Limb (tissue), 2 donors: ENCODE results near the gene YPEL1.
A peak's percentile ranks its signal among the peaks of the same experiment; 100 is the strongest.

Experiments used
- DNase-seq, 2 donors: peaks; one replicate each; pipeline ENCODE4 v3.0.0-alpha.2; 2016; ENCODE audit errors: extremely low spot score in 2 of 2

The YPEL1 gene

GRCh38 chr22:21735200-21736083 is at the start of gene YPEL1:
YPEL1 (minus strand) TSS chr22:21735794; CDS start chr22:21710744, 25,050 bp downstream.
- peak; percentile 97 to 99 for DNase-seq

- DNase-seq, result no peak
These were observed 44.7 kb upstream of the YPEL1 start for GRCh38 chr22:21780259-21780658.

DNA sequence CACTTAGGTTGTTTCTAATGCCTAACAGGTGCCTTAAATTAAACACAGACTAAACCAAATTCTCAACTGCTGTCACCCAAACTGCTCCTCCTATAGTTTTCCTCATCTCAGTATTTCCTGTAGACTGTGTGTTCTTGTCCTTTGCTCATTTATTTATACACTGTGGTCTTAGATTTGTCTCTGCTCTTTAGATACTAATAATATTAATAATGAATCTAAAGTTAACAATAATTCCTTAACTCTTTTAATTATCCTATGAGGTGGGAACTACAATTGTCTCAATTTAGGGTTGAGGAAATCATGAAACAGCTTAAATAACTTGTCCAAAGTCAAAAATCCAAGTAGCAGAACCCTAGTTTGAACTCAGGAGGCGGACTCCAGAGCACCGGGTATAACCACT is 43.9 kb upstream of the YPEL1 start:
- DNase-seq, result no peak

- DNase-seq, result no peak
These were observed 43.2 kb upstream of the YPEL1 start for GRCh38 chr22:21778705-21779363.

- no peak for DNase-seq
These were observed 36.0 kb upstream of the YPEL1 start for GRCh38 chr22:21771631-21771976.

- DNase-seq, result no peak
These were observed 32.8 kb upstream of the YPEL1 start for GRCh38 chr22:21768435-21768834.

GRCh38 chr22:21766691-21767462 is 31.3 kb upstream of the YPEL1 start:
- no peak for DNase-seq

- DNase-seq, result no peak
These were observed 30.4 kb upstream of the YPEL1 start for GRCh38 chr22:21765909-21766529.

GRCh38 chr22:21764038-21764804 is 28.6 kb upstream of the YPEL1 start:
- DNase-seq, result no peak

GRCh38 chr22:21762712-21763581 is 27.4 kb upstream of the YPEL1 start:
- DNase-seq, result no peak

- DNase-seq, result no peak
These were observed 26.5 kb upstream of the YPEL1 start for GRCh38 chr22:21761994-21762680.

- no peak for DNase-seq
These were observed 25.5 kb upstream of the YPEL1 start for GRCh38 chr22:21761086-21761485.

DNA sequence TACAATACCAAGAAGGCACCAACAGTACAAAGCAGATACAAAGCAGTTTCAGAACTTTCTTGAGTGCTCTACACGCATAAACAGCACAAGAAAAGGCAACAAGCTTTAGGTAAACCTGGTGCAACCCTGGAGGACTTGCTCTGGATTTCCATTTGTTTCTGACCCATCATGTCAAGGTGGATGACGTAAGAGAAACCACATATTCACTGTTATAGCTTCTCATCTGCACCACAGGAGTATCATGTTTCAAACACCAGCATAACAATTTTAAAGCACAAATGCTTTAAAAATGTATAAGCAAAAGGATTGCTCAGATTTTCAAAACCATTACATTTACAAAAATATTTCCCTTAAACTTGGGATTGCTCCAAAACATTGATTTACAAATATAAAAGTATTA is 25.0 kb upstream of the YPEL1 start:
- no peak for DNase-seq

DNA sequence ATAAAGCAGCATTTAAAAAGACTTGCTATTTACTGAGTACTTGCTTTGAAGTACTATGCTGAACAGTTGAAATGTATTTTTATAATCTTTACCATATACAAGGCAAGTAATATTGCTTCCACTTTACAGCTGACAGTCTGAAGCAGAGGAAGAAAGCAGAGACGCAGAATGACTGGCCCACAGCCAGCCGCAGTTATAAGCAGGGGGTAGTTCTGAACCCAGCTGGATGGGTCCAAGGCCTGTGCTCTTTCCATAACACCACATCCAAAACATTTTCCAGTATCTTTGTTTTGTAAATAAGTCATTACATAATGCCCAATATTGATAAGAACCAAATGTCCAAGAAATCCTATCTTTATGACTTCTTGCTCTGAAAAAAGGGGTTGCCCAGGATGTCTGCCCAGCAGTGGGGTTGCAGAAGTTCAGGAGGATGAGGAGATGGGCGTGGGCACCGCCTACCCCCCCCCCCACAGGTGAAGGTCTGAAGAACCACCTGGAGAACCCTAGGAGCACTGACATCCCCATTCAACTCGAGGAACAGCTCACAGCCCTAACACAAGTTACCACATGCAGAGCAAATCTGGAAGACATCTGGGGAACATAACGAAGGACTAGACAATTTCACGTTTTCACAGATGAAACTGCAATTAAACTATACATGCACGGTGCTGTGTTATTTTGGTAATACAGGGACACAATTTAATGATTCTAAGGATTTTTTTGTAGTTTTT is 24.2 kb upstream of the YPEL1 start:
- no peak for DNase-seq

GRCh38 chr22:21759093-21759492 is 23.5 kb upstream of the YPEL1 start:
- no peak for DNase-seq

DNA sequence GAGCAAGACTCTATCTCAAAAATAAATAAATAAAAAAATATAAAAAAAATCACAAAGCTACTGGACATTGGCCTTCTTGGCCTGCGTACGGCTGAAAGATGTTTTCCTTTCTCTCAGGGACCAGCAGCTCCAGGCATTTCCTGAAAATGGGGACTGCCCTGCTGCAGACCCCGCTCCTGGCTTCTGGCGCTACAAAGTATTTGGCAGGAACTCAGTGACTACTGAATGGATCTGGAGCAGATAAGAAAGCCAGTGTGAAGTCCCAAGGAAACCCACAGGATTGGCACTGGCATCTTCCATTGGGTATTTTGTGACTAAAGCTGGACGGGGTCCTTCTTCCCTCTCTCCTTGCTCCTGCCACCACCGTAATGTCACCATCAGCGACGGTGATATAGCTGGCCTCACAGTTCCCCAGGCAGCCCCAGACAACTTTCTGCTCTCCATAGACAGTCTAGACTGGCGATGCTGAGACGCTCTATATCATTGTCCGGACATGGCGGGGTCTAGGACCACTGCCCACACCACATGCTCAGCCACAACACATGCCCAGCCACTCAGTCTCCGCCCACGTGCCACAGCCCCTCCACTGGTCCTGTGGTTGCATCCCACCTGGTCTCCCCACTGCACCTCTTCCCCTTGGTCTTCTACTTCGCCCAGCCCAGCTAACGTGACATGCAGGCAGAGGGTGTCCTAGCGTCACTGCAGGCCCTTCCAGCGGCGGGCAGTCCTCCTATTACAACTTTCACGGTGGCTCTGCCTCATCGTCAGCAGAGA is 22.7 kb upstream of the YPEL1 start:
- DNase-seq, result no peak

- DNase-seq, result no peak
These were observed 20.3 kb upstream of the YPEL1 start for GRCh38 chr22:21755851-21756284.

DNA sequence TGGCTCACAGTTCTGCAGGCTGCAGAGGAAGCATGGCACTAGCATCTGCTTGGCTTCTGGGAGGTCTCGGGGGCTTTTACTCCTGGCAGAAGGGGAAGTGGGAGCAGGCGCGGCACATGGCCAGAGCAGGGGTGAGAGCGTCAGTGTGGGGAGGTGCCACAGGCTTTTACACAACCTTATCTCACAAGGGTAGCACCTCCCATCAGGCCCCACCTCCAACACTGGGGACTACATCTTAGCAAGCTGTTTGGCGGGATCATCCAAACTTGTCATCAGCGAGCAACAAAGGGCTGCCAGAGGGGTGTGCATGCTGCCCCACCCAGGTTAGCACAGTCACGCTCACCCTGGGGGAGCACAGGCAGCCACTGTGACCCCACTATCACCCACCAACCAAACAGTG is 18.9 kb upstream of the YPEL1 start:
- DNase-seq, result peak in 1 of 2 donors; percentile 49
